ENCODE measurements around the gene KRT2.
A peak's percentile ranks its signal among the peaks of the same experiment; 100 is the strongest.

Gene KRT2

GRCh38 chr12:52669426-52669825 lies 17.4 kb upstream of the KRT2 start:
- TF ChIP-seq, protein P1, sequence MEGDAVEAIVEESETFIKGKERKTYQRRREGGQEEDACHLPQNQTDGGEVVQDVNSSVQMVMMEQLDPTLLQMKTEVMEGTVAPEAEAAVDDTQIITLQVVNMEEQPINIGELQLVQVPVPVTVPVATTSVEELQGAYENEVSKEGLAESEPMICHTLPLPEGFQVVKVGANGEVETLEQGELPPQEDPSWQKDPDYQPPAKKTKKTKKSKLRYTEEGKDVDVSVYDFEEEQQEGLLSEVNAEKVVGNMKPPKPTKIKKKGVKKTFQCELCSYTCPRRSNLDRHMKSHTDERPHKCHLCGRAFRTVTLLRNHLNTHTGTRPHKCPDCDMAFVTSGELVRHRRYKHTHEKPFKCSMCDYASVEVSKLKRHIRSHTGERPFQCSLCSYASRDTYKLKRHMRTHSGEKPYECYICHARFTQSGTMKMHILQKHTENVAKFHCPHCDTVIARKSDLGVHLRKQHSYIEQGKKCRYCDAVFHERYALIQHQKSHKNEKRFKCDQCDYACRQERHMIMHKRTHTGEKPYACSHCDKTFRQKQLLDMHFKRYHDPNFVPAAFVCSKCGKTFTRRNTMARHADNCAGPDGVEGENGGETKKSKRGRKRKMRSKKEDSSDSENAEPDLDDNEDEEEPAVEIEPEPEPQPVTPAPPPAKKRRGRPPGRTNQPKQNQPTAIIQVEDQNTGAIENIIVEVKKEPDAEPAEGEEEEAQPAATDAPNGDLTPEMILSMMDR (IDR thresholded peaks at IDR 0.05; ENCODE audit: insufficient read depth, low read depth, low read length, missing control alignments), result no peak
- DNase-seq (ENCODE audit: low read depth), result no peak
- H3K4me3 ChIP-seq (ENCODE audit: low read length), result no peak overlapping the region

DNA sequence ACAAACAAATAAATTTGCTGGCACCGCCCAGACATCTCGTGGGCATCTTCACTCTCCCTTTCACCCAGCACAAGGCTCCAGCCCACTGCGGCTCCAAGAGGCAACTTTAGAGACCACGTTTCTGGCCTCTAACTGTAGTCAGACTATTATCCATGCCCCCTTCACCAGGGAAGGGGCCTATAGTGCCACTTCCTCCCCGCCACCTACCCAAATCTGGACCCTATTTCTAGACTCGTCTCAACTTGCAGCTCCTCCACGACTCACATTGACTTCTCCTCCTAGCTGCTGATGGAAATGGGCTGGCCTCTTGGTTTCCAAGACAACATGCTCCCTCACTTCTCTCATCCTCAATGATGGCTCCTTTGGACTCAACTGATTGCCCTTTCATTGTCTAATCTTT lies 15.9 kb upstream of the KRT2 start:
- TF ChIP-seq, protein P1 (IDR thresholded peaks at IDR 0.05; ENCODE audit: insufficient read depth, low read depth, low read length, missing control alignments), result no peak
- H3K4me3 ChIP-seq (ENCODE audit: low read length), result no peak overlapping the region
- no peak for DNase-seq (ENCODE audit: low read depth)

GRCh38 chr12:52667509-52667908 lies 15.5 kb upstream of the KRT2 start:
- TF ChIP-seq, protein P1 (IDR thresholded peaks at IDR 0.05; ENCODE audit: insufficient read depth, low read depth, low read length, missing control alignments), result peak; percentile 23
- DNase-seq (ENCODE audit: low read depth), result no peak
- no peak overlapping the region for H3K4me3 ChIP-seq (ENCODE audit: low read length)

DNA sequence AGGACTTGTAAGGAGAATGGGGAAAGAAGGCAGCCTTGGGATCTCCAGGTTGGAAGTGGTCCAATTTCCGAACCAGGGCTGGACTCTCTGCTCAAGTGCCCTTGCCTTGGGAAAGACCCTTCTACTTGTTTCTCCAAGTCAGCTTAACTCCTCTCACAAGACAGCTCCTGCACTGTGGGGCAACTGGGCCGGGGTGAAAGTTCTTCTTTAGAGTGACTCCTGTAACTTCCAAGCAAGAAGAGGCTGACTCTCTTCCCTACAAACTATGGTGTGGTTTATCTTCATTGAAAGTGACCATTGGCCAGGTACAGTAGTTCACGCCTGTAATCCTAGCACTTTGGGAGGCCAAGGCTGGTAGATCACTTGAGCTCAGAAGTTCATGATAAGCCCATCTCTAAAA lies 14.5 kb upstream of the KRT2 start:
- H3K4me3 ChIP-seq (ENCODE audit: low read length), result no peak overlapping the region
- no peak for DNase-seq (ENCODE audit: low read depth)
- TF ChIP-seq, protein P1 (IDR thresholded peaks at IDR 0.05; ENCODE audit: insufficient read depth, low read depth, low read length, missing control alignments), result no peak

DNA sequence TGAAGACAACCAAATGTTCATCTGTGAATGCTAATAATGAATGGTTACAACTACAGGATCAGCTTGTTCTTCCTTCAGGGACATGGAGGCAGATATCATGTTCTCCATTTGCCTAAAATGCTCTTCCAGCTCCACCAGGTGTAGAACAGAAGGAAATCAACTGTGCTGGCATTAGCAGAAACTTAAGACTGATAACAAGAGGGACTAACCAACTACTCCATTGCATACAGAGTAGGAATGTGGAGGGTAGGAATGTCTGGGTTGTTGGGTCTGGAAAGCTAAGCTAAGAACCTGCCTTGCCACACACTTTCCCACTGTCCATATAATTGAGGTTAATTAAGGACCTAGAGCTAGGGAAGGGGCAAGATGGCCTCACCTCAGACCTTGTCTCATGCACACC lies 11.4 kb upstream of the KRT2 start:
- H3K4me3 ChIP-seq (ENCODE audit: low read length), result no peak overlapping the region
- TF ChIP-seq, protein P1 (IDR thresholded peaks at IDR 0.05; ENCODE audit: insufficient read depth, low read depth, low read length, missing control alignments), result no peak
- no peak for DNase-seq (ENCODE audit: low read depth)

GRCh38 chr12:52662918-52663229 lies 10.9 kb upstream of the KRT2 start:
- no peak overlapping the region for H3K4me3 ChIP-seq (ENCODE audit: low read length)
- no peak for DNase-seq (ENCODE audit: low read depth)
- TF ChIP-seq, protein P1 (IDR thresholded peaks at IDR 0.05; ENCODE audit: insufficient read depth, low read depth, low read length, missing control alignments), result no peak

- no peak overlapping the region for H3K4me3 ChIP-seq (ENCODE audit: low read length)
- no peak for DNase-seq (ENCODE audit: low read depth)
- TF ChIP-seq, protein P1 (IDR thresholded peaks at IDR 0.05; ENCODE audit: insufficient read depth, low read depth, low read length, missing control alignments), result no peak
These were observed 10.3 kb upstream of the KRT2 start for GRCh38 chr12:52662093-52662917.

Data from epithelial cell of esophagus (primary cell).